H9 (cell line): Measurements from ENCODE around the gene IGFBP5. TPM values are rescaled to one million over a fixed set of nuclear protein-coding genes. Genes with fewer than 3 reads are reported as not detected.

Source experiments
- DNase-seq: peaks from one replicate; pipeline ENCODE4 v3.0.0-alpha.2; 2017
- H2AFZ ChIP-seq: one replicate; pipeline ENCODE4 v1.6.1; 2013; ENCODE audit warnings: mild to moderate bottlenecking, low read length, control low read depth, moderate library complexity
- H2AK5ac ChIP-seq: 2 replicates; pipeline ENCODE4 v1.6.1; 2013; ENCODE audit warnings: low read length, control low read depth, mixed read lengths; ENCODE audit not compliant: insufficient read length
- H2BK120ac ChIP-seq: one replicate; pipeline ENCODE4 v1.6.1; 2013; ENCODE audit warnings: low read depth, mild to moderate bottlenecking, low read length, control low read depth, inconsistent platforms; ENCODE audit not compliant: poor library complexity, severe bottlenecking
- H2BK12ac ChIP-seq: 2 replicates; pipeline ENCODE4 v1.6.1; 2013; ENCODE audit warnings: low read length, control low read depth, mixed read lengths, low read depth; ENCODE audit not compliant: insufficient read length
- H2BK15ac ChIP-seq: 2 replicates; pipeline ENCODE4 v1.6.1; 2013; ENCODE audit warnings: low read depth, low read length, control low read depth
- H2BK20ac ChIP-seq: one replicate; pipeline ENCODE4 v1.6.1; 2013; ENCODE audit warnings: low read depth, mild to moderate bottlenecking, low read length, control low read depth, inconsistent platforms; ENCODE audit not compliant: poor library complexity, severe bottlenecking
- H2BK5ac ChIP-seq: 2 replicates; pipeline ENCODE4 v1.6.1; 2013; ENCODE audit warnings: low read length, control low read depth, mixed read lengths; ENCODE audit not compliant: insufficient read length
- H3K14ac ChIP-seq: 2 replicates; pipeline ENCODE4 v1.6.1; 2013; ENCODE audit warnings: low read length, control low read depth; ENCODE audit not compliant: insufficient read depth
- H3K18ac ChIP-seq: 2 replicates; pipeline ENCODE4 v1.6.1; 2013; ENCODE audit warnings: low read depth, mild to moderate bottlenecking, mixed read lengths, low read length, control low read depth; ENCODE audit not compliant: insufficient read length
- H3K23ac ChIP-seq: 2 replicates; pipeline ENCODE4 v1.6.1; 2013; ENCODE audit warnings: low read length, control low read depth, mixed read lengths, low read depth; ENCODE audit not compliant: insufficient read length
- H3K23me2 ChIP-seq: 2 replicates; pipeline ENCODE4 v1.6.1; 2013; ENCODE audit warnings: low read depth, mild to moderate bottlenecking, mixed read lengths, low read length, control low read depth; ENCODE audit not compliant: insufficient read length, poor library complexity, severe bottlenecking
- H3K27ac ChIP-seq: 2 replicates; pipeline ENCODE4 v1.5.1; 2013; ENCODE audit warnings: low read length, control low read depth, mixed read lengths, low read depth; ENCODE audit not compliant: insufficient read length
- H3K27me3 ChIP-seq: 2 replicates; pipeline ENCODE4 v1.6.1; 2013; ENCODE audit warnings: low read length, control low read depth, inconsistent platforms; ENCODE audit not compliant: insufficient read depth
- H3K4ac ChIP-seq: 2 replicates; pipeline ENCODE4 v1.6.1; 2013; ENCODE audit warnings: low read depth, mild to moderate bottlenecking, control low read depth, inconsistent platforms, low read length, moderate library complexity
- H3K4me1 ChIP-seq: 2 replicates; pipeline ENCODE4 v1.6.1; 2013; ENCODE audit warnings: low read length, control low read depth, inconsistent platforms; ENCODE audit not compliant: insufficient read depth
- H3K4me2 ChIP-seq: 2 replicates; pipeline ENCODE4 v1.6.1; 2013; ENCODE audit warnings: low read length, control low read depth, mixed read lengths; ENCODE audit not compliant: insufficient read length, insufficient read depth
- H3K56ac ChIP-seq: 2 replicates; pipeline ENCODE4 v1.6.1; 2013; ENCODE audit warnings: low read depth, mild to moderate bottlenecking, mixed read lengths, low read length, control low read depth; ENCODE audit not compliant: insufficient read length
- H3K79me1 ChIP-seq: 2 replicates; pipeline ENCODE4 v1.6.1; 2013; ENCODE audit warnings: low read depth, mild to moderate bottlenecking, moderate library complexity, low read length, control low read depth, inconsistent platforms; ENCODE audit not compliant: insufficient read depth, poor library complexity, severe bottlenecking
- H3K79me2 ChIP-seq: 2 replicates; pipeline ENCODE4 v1.6.1; 2013; ENCODE audit warnings: low read length, control low read depth, inconsistent platforms; ENCODE audit not compliant: insufficient read depth
- H3K9ac ChIP-seq: 2 replicates; pipeline ENCODE4 v1.6.1; 2013; ENCODE audit warnings: low read length, control low read depth, mixed read lengths; ENCODE audit not compliant: insufficient read length; ENCODE audit errors: extremely low read depth
- H3K9me3 ChIP-seq: one replicate; pipeline ENCODE4 v1.6.1; 2013; ENCODE audit warnings: low read depth, low read length, inconsistent platforms; ENCODE audit not compliant: control insufficient read depth
- H3T11ph ChIP-seq: one replicate; pipeline ENCODE4 v1.6.1; 2013; ENCODE audit warnings: mild to moderate bottlenecking, low read length, control low read depth, inconsistent platforms
- H4K20me1 ChIP-seq: one replicate; pipeline ENCODE4 v1.6.1; 2013; ENCODE audit not compliant: control insufficient read depth, insufficient read length, insufficient read depth
- H4K5ac ChIP-seq: 2 replicates; pipeline ENCODE4 v1.6.1; 2013; ENCODE audit warnings: low read depth, mild to moderate bottlenecking, mixed read lengths, low read length, control low read depth; ENCODE audit not compliant: insufficient read length
- H4K8ac ChIP-seq: replicated peaks from 2 replicates; pipeline ENCODE4 v1.6.1; 2013; ENCODE audit warnings: low read length, control low read depth, mixed read lengths, low read depth; ENCODE audit not compliant: insufficient read length
- H4K91ac ChIP-seq: 2 replicates; pipeline ENCODE4 v1.6.1; 2013; ENCODE audit warnings: low read depth, mild to moderate bottlenecking, moderate library complexity, mixed read lengths, low read length, control low read depth; ENCODE audit not compliant: insufficient read length
- H3K27ac Mint-ChIP-seq, 3 experiments: 2 replicates in 2 of 3; 3 replicates in 1 of 3; pipeline ENCODE4 v1.8.0; 2020 to 2021; ENCODE audit warnings: mixed read lengths in 3 of 3, mild to moderate bottlenecking in 1 of 3, moderate library complexity in 1 of 3
- H3K27me3 Mint-ChIP-seq: 2 replicates; pipeline ENCODE4 v1.8.0; 2021; ENCODE audit warnings: low read depth, mild to moderate bottlenecking, moderate library complexity, mixed read lengths
- H3K36me3 Mint-ChIP-seq, 3 experiments: 2 replicates in 2 of 3; 3 replicates in 1 of 3; pipeline ENCODE4 v1.8.0; 2020 to 2021; ENCODE audit warnings: low read depth in 3 of 3, mixed read lengths in 3 of 3; ENCODE audit not compliant: insufficient read depth in 1 of 3
- H3K4me1 Mint-ChIP-seq, 2 experiments: 2 replicates each; pipeline ENCODE4 v1.8.0; 2020; ENCODE audit warnings: mixed read lengths in 2 of 2
- H3K4me3 Mint-ChIP-seq, 2 experiments: 2 replicates in 1 of 2; 3 replicates in 1 of 2; pipeline ENCODE4 v1.8.0; 2020 to 2021; ENCODE audit warnings: mild to moderate bottlenecking in 2 of 2, mixed read lengths in 2 of 2, moderate library complexity in 1 of 2
- H3K9me3 Mint-ChIP-seq, 2 experiments: 2 replicates in 1 of 2; 3 replicates in 1 of 2; pipeline ENCODE4 v1.8.0; 2020; ENCODE audit warnings: mild to moderate bottlenecking in 2 of 2, mixed read lengths in 2 of 2, moderate library complexity in 1 of 2
- CTCF ChIP-seq: fragments of 200-600 bp; sonication (generic); conservative IDR thresholded peaks from 3 replicates; pipeline ENCODE4 v1.8.0; 2021; ENCODE audit warnings: antibody characterized with exemption, mild to moderate bottlenecking
- WGBS: extraction: QIAGEN DNeasy Blood & Tissue Kit; methylation state at CpG from one replicate; pipeline ENCODE4 v1.1.7; 2013; ENCODE audit warnings: missing lambda C conversion rate, low lambda C conversion rate, mixed read lengths; ENCODE audit not compliant: insufficient read length; ENCODE audit errors: extremely low coverage; 5-methylcytosine and 5-hydroxymethylcytosine counted together
- total RNA-seq: library from RNA; stranded (reverse); gene quantifications from 2 replicates; pipeline ENCODE4 v1.2.1, GENCODE V29; 2021

IGFBP5 gene
- total RNA-seq, 1 experiment from 2014 or later = 0.90 TPM

- H2AK5ac ChIP-seq = no peak overlapping the region
- no peak overlapping the region for H3K27ac ChIP-seq
- WGBS = no CpG with 5 or more reads among the region's 14 CpGs
- H4K91ac ChIP-seq = no peak overlapping the region
- no peaks in the 10 kb centered on the region for H3K27me3 ChIP-seq
- H4K5ac ChIP-seq = no peak overlapping the region
- H3K56ac ChIP-seq = no peak overlapping the region
- H3K9ac ChIP-seq = no peak overlapping the region
- H2BK12ac ChIP-seq = no peak overlapping the region
- no peak for DNase-seq
- no peak for TF ChIP-seq CTCF
- Mint-ChIP-seq H3K36me3 (no peaks in the 10 kb centered on the region), H3K4me1 (peaks cover 5 to 7% of the 10 kb centered on the region in 2 experiments), H3K9me3 (no peaks in the 10 kb centered on the region), H3K4me3 (no peak overlapping the region), H3K27me3 (peaks cover 3% of the 10 kb centered on the region), H3K27ac (no peak overlapping the region; a peak in 2 of 7 replicates)
- no peak overlapping the region for H2AFZ ChIP-seq
- no peak overlapping the region for H3K4ac ChIP-seq
- no peak overlapping the region for H2BK20ac ChIP-seq
- no peak overlapping the region for H3T11ph ChIP-seq
- H3K23ac ChIP-seq = no peak overlapping the region
- H3K14ac ChIP-seq = no peak overlapping the region
- H3K79me2 ChIP-seq = no peaks in the 10 kb centered on the region
- no peaks in the 10 kb centered on the region for H3K79me1 ChIP-seq
- no peaks in the 10 kb centered on the region for H3K9me3 ChIP-seq
- H3K4me2 ChIP-seq = no peak overlapping the region
- no peaks in the 10 kb centered on the region for H3K4me1 ChIP-seq
- H3K23me2 ChIP-seq = no peaks in the 10 kb centered on the region
- H2BK5ac ChIP-seq = no peak overlapping the region
- no peak overlapping the region for H2BK15ac ChIP-seq
- no peaks in the 10 kb centered on the region for H4K20me1 ChIP-seq
- H2BK120ac ChIP-seq = no peak overlapping the region
- no peak overlapping the region for H4K8ac ChIP-seq
- H3K18ac ChIP-seq = no peak overlapping the region
Observed at GRCh38 chr2:216715402-216715974, 20.1 kb upstream of the IGFBP5 start.
